ENCODE measurements around the gene C16orf96.

DNA sequence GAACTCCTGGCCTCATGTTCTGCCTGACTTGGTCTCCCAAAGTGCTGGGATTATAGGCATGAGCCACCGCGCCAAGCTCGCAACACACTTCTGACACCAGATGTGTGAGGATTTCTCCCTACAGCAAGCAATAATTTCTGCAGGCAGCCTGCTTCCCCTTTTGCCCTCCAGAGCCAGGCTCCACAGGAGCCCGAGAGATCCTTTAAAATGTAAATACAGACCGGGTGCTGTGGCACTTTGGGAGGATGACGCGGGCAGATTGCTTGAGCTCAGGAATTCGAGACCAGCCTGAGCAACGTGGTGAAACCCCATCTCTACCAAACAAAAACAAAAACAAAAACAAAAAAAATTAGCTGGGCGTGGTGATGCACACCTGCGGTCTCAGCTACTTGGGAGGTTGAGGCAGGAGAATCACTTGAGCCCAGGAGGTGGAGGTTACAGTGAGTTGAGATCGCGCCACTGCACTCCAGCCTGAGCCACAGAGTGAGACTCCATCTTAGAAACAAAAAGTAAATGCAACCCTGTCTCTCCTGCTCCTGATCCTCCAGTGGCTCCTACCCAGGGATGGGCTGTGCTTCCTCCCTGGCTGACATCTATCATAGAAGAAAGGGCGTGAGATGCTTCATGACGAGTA is 14.7 kb downstream of the C16orf96 start:
- TF ChIP-seq, protein P1, sequence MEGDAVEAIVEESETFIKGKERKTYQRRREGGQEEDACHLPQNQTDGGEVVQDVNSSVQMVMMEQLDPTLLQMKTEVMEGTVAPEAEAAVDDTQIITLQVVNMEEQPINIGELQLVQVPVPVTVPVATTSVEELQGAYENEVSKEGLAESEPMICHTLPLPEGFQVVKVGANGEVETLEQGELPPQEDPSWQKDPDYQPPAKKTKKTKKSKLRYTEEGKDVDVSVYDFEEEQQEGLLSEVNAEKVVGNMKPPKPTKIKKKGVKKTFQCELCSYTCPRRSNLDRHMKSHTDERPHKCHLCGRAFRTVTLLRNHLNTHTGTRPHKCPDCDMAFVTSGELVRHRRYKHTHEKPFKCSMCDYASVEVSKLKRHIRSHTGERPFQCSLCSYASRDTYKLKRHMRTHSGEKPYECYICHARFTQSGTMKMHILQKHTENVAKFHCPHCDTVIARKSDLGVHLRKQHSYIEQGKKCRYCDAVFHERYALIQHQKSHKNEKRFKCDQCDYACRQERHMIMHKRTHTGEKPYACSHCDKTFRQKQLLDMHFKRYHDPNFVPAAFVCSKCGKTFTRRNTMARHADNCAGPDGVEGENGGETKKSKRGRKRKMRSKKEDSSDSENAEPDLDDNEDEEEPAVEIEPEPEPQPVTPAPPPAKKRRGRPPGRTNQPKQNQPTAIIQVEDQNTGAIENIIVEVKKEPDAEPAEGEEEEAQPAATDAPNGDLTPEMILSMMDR (IDR thresholded peaks at IDR 0.05; ENCODE audit: low read depth, low read length), result no peak
- no peak for TF ChIP-seq EZH2phosphoT487 (IDR thresholded peaks at IDR 0.05; ENCODE audit: low read depth)
